ENCODE measurements around the gene IL36RN.

- no peak for TF ChIP-seq CTCF (IDR thresholded peaks at IDR 0.05)
- no peak for TF ChIP-seq POLR2A (IDR thresholded peaks at IDR 0.05)
These were observed 54.8 kb downstream of the IL36RN start for GRCh38 chr2:113113807-113114206.
